Superior temporal gyrus (tissue), 1 donor: ENCODE data around the gene CCDC120.

Experiments
- DNase-seq: peaks from one replicate; pipeline ENCODE4 v3.0.0-alpha.2; 2016; ENCODE audit errors: extremely low spot score

Gene CCDC120

GRCh38 chrX:49063715-49064114, 4.9 kb downstream of the CCDC120 start:
- DNase-seq, result no peak

GRCh38 chrX:49064303-49064702, 5.5 kb downstream of the CCDC120 start:
- DNase-seq, result no peak

- no peak for DNase-seq
Measured at GRCh38 chrX:49064735-49065134, 5.9 kb downstream of the CCDC120 start.

- DNase-seq, result no peak
Measured at GRCh38 chrX:49066278-49066677, 7.5 kb downstream of the CCDC120 start.

GRCh38 chrX:49066690-49067089, 7.9 kb downstream of the CCDC120 start:
- no peak for DNase-seq

GRCh38 chrX:49067285-49068120, 8.7 kb downstream of the CCDC120 start:
- DNase-seq, result no peak

- DNase-seq, result no peak
Measured at GRCh38 chrX:49069038-49069437, 10.2 kb downstream of the CCDC120 start.

GRCh38 chrX:49070988-49071387, 12.2 kb downstream of the CCDC120 start:
- no peak for DNase-seq

GRCh38 chrX:49071877-49072711, 13.3 kb downstream of the CCDC120 start:
- peak; percentile 51 for DNase-seq

- DNase-seq, result no peak
Measured at GRCh38 chrX:49072712-49073095, 13.9 kb downstream of the CCDC120 start.

- DNase-seq, result peak; percentile 94
Measured at GRCh38 chrX:49073601-49074575, 15.1 kb downstream of the CCDC120 start, which contains the start of gene PRAF2. TSS of gene PRAF2 (minus strand) at chrX:49074002. CDS start at chrX:49073987, 15 bp downstream.

GRCh38 chrX:49075347-49075746, 16.5 kb downstream of the CCDC120 start:
- DNase-seq, result no peak

GRCh38 chrX:49077941-49078340, 19.1 kb downstream of the CCDC120 start:
- no peak for DNase-seq

GRCh38 chrX:49079489-49080428, 21.0 kb downstream of the CCDC120 start, which contains the start of gene WDR45:
TSS of gene WDR45 (minus strand) at chrX:49079887. CDS start at chrX:49078095, 1,792 bp downstream.
- DNase-seq, result peak; percentile 62

GRCh38 chrX:49082271-49082871, 23.6 kb downstream of the CCDC120 start:
- DNase-seq, result no peak

- DNase-seq, result no peak
Measured at GRCh38 chrX:49089553-49089952, 30.8 kb downstream of the CCDC120 start.

- DNase-seq, result no peak
Measured at GRCh38 chrX:49096419-49096818, 37.6 kb downstream of the CCDC120 start.

GRCh38 chrX:49100704-49101628, 42.2 kb downstream of the CCDC120 start:
- peak; percentile 94 for DNase-seq

GRCh38 chrX:49101629-49101984, 42.8 kb downstream of the CCDC120 start:
- DNase-seq, result no peak
